Measurements from ENCODE around the gene PCDHGA10. TPM values are rescaled to one million over a fixed set of nuclear protein-coding genes. Genes with fewer than 3 reads are reported as not detected.
A peak's percentile ranks its signal among the peaks of the same experiment; 100 is the strongest.
"Not testable (repeated sequence)": the region's sequence is repeated elsewhere in the genome, so short reads cannot be mapped to it uniquely, and the experiment has no call there.

PCDHGA10 gene
- total and polyA plus RNA-seq, 9 of the 15 experiments (the other 6 are each of a cell fraction or from before 2014, with no cell fraction given), result 0.01 to 0.11 (median 0.05) TPM

GRCh38 chr5:141415275-141415618 lies 2.5 kb downstream of the PCDHGA10 start:
- POLR2A ChIA-PET; H3K36me3 ChIP-seq (ENCODE audit: control insufficient read depth, insufficient read depth, low read length); DNase-seq (ENCODE audit: extremely low read depth in 1 of 4, low spot score in 3 of 4); BruUV-seq (replicated peaks); intact Hi-C loops (cut with micrococcal nuclease); H3K79me2 ChIP-seq (ENCODE audit: control insufficient read depth, insufficient read depth, low read length); FAIRE-seq; H4K20me1 ChIP-seq (replicated peaks; ENCODE audit: control insufficient read depth, insufficient read depth, low read length); H3K9ac ChIP-seq (ENCODE audit: insufficient read depth in 1 of 2, low read depth in 2 of 2, low read length in 2 of 2); H3K27ac ChIP-seq (ENCODE audit: extremely low read depth, low read depth, low read length); H3K9me1 ChIP-seq (ENCODE audit: control insufficient read depth, insufficient read depth, low read length); H3K4me2 ChIP-seq (ENCODE audit: insufficient read depth, low read length); in situ Hi-C loops (cut with MboI); H2AFZ ChIP-seq (ENCODE audit: low read depth, low read length); H3K9me3 ChIP-seq (replicated peaks; ENCODE audit: control insufficient read depth, insufficient read depth, low read depth, low read length); H3K4me3 ChIP-seq; ATAC-seq: not testable (repeated sequence)
- 0 out of 2 replicates have a peak, but pooled peaks have one; percentile 38 for TF ChIP-seq ZBTB33 (CRISPR knock-in tag; IDR thresholded peaks at IDR 0.05)
- H3K4me1 ChIP-seq (replicated peaks in 1 of 2; ENCODE audit: control insufficient read depth in 2 of 2, insufficient read depth in 2 of 2, low read length in 2 of 2), result peaks cover 0 to 26% of the 10 kb centered on the region in 2 experiments; a peak in 2 of 5 replicates
- CTCF ChIA-PET (ENCODE audit: low intra/inter-chr PET ratio), result interaction anchor here (0.6 kb wide), 1 partner anchor 77 kb away, joined by 3 read pairs; no protein-coding TSS in a partner anchor
- peaks cover 7 to 32% of the 10 kb centered on the region in 2 experiments; a peak in 4 of 5 replicates for H3K27me3 ChIP-seq (ENCODE audit: control insufficient read depth in 2 of 2, insufficient read depth in 2 of 2, low read length in 2 of 2)
- 9% methylated on average over 24 of the region's 24 CpGs for WGBS (ENCODE audit: insufficient coverage, low coverage, missing lambda C conversion rate)

GRCh38 chr5:141417494-141418172 lies 4.8 kb downstream of the PCDHGA10 start, which contains the start of gene PCDHGB7:
TSS of gene PCDHGB7 (plus strand) at chr5:141417677. CDS start at chr5:141417860, 183 bp downstream.
- peaks cover 0 to 32% of the 10 kb centered on the region in 2 experiments; a peak in 2 of 5 replicates for H3K4me1 ChIP-seq (replicated peaks in 1 of 2; ENCODE audit: control insufficient read depth in 2 of 2, insufficient read depth in 2 of 2, low read length in 2 of 2)
- intact Hi-C loops (cut with micrococcal nuclease); H2AFZ ChIP-seq (ENCODE audit: low read depth, low read length); H3K4me2 ChIP-seq (ENCODE audit: insufficient read depth, low read length); H3K9me3 ChIP-seq (replicated peaks; ENCODE audit: control insufficient read depth, insufficient read depth, low read depth, low read length); H3K79me2 ChIP-seq (ENCODE audit: control insufficient read depth, insufficient read depth, low read length); BruUV-seq (replicated peaks); H3K27ac ChIP-seq (ENCODE audit: extremely low read depth, low read depth, low read length); in situ Hi-C loops (cut with MboI); H3K36me3 ChIP-seq (ENCODE audit: control insufficient read depth, insufficient read depth, low read length); CTCF ChIA-PET (ENCODE audit: low intra/inter-chr PET ratio); H3K4me3 ChIP-seq; H3K9me1 ChIP-seq (ENCODE audit: control insufficient read depth, insufficient read depth, low read length); H4K20me1 ChIP-seq (replicated peaks; ENCODE audit: control insufficient read depth, insufficient read depth, low read length); H3K9ac ChIP-seq (ENCODE audit: insufficient read depth in 1 of 2, low read depth in 2 of 2, low read length in 2 of 2): not testable (repeated sequence)
- DNase-seq (ENCODE audit: extremely low read depth in 1 of 4, low spot score in 3 of 4) (peak; percentile 27 to 50 (median 37)), FAIRE-seq (peak; percentile 80), ATAC-seq (peak; percentile 88)
- TF ChIP-seq ZNF384 (IDR thresholded peaks at IDR 0.05; ENCODE audit: low read depth, low read length) (0 out of 2 replicates have a peak, but pooled peaks have one; percentile 6), SMC3 (conservative IDR thresholded peaks at IDR 0.05; ENCODE audit: insufficient read depth, low read depth, low read length) (peak; percentile 44; the same call in 1 of the 2 replicates), CTCF (IDR thresholded peaks at IDR 0.05 in 2 of 3, conservative IDR thresholded peaks at IDR 0.05 in 1 of 3; ENCODE audit: insufficient read depth in 2 of 3, low read depth in 1 of 3, low read length in 3 of 3) (peak; percentile 68 to 74 (median 73)), RAD21 (CRISPR knock-in tag; conservative IDR thresholded peaks at IDR 0.05 in 1 of 2, IDR thresholded peaks at IDR 0.05 in 1 of 2) (peak in 1 of 2 experiments; percentile 58; a peak in 3 of 4 replicates), NRF1 (conservative IDR thresholded peaks at IDR 0.05 in 1 of 2, IDR thresholded peaks at IDR 0.05 in 1 of 2) (peak; percentile 58 to 59)
- peaks cover 7 to 47% of the 10 kb centered on the region in 2 experiments; a peak in 4 of 5 replicates for H3K27me3 ChIP-seq (ENCODE audit: control insufficient read depth in 2 of 2, insufficient read depth in 2 of 2, low read length in 2 of 2)
- POLR2A ChIA-PET, result interaction anchor here (0.6 kb wide), 1 partner anchor 32 kb away, joined by 3 read pairs; no protein-coding TSS in a partner anchor
- WGBS (ENCODE audit: insufficient coverage, low coverage, missing lambda C conversion rate), result 36% methylated on average over 34 of the region's 47 CpGs
